ENCODE data around the gene NTRK1.

GRCh38 chr1:156869455-156869854 lies 8.8 kb downstream of the NTRK1 start:
- TF ChIP-seq EZH2 (IDR thresholded peaks at IDR 0.05; ENCODE audit: insufficient read depth, poor library complexity, severe bottlenecking), result no peak
- no peak for TF ChIP-seq EZH2phosphoT487 (IDR thresholded peaks at IDR 0.05; ENCODE audit: insufficient read depth, low read depth)
